C4-2B (cell line): ENCODE measurements around the gene PDE9A.

Experiments
- H3K27ac ChIP-seq: fragments of 450-650 bp; 2 replicates; pipeline ENCODE4 v1.5.1; 2017
- ZFX ChIP-seq: fragments of 450-650 bp; IDR thresholded peaks from 2 replicates; pipeline ENCODE4 v1.6.1; 2017
- TF ChIP-seq, protein P1 (sequence below): fragments of 450-650 bp; conservative IDR thresholded peaks from 2 replicates; pipeline ENCODE4 v1.5.1; 2017; ENCODE audit warnings: mild to moderate bottlenecking

The PDE9A gene

DNA sequence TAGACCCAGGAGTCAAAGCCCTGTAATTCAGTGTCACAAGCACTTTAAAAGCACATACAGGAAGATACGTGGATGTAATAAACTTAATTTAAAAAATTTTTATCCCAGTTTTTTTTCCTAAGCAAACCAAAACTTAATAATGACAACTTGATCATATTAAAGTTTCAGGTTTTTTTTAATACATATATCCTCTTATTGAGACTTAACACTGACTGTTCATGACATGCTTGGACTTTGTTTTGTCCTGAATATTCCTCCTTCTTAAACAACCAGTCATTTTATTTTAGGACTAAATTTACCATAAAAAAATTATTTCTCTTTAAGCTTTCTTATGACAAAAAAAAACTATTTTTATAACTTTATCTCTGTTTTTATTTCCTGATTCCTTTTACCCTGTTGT lies 161.8 kb downstream of the PDE9A start:
- no peak overlapping the region for H3K27ac ChIP-seq
- TF ChIP-seq, protein P1, sequence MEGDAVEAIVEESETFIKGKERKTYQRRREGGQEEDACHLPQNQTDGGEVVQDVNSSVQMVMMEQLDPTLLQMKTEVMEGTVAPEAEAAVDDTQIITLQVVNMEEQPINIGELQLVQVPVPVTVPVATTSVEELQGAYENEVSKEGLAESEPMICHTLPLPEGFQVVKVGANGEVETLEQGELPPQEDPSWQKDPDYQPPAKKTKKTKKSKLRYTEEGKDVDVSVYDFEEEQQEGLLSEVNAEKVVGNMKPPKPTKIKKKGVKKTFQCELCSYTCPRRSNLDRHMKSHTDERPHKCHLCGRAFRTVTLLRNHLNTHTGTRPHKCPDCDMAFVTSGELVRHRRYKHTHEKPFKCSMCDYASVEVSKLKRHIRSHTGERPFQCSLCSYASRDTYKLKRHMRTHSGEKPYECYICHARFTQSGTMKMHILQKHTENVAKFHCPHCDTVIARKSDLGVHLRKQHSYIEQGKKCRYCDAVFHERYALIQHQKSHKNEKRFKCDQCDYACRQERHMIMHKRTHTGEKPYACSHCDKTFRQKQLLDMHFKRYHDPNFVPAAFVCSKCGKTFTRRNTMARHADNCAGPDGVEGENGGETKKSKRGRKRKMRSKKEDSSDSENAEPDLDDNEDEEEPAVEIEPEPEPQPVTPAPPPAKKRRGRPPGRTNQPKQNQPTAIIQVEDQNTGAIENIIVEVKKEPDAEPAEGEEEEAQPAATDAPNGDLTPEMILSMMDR, result no peak
- no peak for TF ChIP-seq ZFX

DNA sequence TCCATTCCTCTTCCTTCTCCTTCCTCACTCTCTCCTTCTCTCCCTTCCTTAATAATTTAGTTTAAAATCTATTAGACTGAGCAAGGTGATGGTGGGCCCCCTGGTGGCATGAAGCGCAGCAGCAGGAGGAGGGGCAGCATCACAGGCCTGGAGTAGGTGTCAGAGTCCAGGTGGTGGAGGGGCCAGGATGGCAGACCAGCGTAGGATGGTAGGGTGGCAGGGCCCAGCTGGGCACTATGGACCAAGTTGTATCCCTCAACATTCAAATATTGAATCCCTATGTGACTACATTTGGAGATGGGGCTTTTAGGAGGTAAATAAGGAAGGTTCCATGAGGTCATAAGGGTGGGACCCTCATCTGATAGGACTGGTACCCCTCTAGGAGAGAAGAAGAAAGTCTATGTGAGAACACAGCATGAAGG lies 164.9 kb downstream of the PDE9A start:
- TF ChIP-seq, protein P1, result peak; percentile 90
- TF ChIP-seq ZFX, result no peak

DNA sequence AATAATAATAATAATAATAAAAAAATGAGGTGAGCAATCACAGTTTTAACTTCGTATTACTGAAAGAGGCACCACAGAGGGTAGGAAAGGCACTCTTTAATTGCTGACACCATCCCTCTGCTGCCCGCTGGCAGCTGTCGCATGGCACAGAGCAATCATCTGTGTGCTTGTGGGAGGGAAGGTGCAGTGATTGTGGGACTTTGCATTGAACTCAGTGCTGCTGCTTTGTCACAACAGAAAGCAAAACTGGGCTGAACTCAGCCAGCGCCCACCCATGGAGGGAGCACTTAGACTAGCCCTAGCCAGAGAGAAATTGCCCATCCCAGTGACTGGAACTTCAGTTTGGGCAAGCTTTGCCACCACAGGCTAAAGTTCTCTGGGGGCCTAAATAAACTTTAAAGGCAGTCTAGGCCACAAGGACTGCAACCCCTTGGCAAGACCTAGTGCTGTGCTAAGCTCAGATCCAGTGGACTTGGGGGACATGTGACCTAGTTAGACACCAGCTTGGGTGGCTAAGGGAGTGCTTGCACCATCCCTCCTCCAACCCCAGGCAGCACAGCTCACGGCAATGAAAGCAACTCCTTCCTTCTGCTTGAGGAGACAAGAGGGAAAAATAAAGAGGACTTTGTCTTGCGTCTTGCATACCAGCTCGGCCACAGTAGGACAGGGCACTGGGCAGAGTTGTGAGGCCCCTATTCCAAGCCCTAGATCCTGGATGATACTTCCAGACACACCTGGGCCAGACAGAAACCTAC lies 166.6 kb downstream of the PDE9A start:
- TF ChIP-seq, protein P1, result no peak
- no peak for TF ChIP-seq ZFX
- no peak overlapping the region for H3K27ac ChIP-seq

More for the DNA sequence above, 164.9 kb downstream of the PDE9A start:
- no peak overlapping the region for H3K27ac ChIP-seq

DNA sequence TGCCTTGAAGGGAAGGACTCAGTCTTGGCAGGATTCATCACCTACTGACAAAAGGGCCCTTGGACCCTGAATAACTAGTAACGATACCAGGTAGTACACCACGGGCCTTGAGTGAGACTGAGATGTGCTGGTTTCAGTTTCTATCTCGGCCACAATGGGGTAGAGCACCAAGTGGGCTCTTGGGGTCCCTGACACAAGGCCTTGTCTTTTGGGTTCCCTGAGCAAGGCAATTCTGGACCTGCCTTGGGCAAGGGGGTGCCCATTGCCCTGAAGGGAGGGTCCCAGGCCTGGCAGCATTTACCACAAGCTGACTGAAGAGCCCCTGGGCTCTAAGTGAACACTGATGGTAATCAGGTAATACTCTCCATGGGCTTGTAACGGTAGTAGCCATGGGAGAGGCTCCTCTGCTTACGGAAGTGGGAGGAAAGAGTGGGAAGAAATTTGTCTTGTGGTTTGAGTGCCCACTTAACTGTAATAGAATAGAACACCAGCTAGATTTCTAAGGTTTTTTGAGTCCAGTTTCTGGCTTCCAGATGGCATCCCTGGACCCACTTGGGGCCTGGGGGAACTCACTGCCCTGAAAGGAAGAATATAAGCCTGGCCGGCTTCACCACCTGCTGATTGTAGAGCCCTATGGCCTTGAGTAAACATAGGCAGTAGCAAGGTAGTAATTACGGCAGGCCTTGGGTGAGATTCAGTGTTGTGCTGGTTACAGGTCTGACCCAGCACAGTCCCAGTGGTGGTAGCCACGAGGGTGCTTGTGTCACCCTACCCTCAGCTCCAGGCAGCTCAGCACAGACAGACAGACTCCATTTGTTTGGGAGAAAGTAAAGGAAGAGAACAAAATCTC lies 167.4 kb downstream of the PDE9A start:
- TF ChIP-seq ZFX, result no peak
- TF ChIP-seq, protein P1, result no peak
- H3K27ac ChIP-seq, result no peak overlapping the region
